Measurements from ENCODE around the gene MYL12B. TPM values are rescaled to one million over a fixed set of nuclear protein-coding genes. Genes with fewer than 3 reads are reported as not detected.

The MYL12B gene
- total RNA-seq, 4 donors from 2014 or later = 78.2 to 558 (median 337) TPM

GRCh38 chr18:3223356-3223755, 38.6 kb upstream of the MYL12B start:
- TF ChIP-seq POLR2AphosphoS5 (IDR thresholded peaks at IDR 0.05) (no peak), EP300 (IDR thresholded peaks at IDR 0.05; ENCODE audit: low read depth) (no peak), POLR2A (IDR thresholded peaks at IDR 0.05) (no peak), CTCF (IDR thresholded peaks at IDR 0.05) (no peak)
- Histone ChIP-seq H3K27ac (no peak overlapping the region), H3K27me3 (no peaks in the 10 kb centered on the region), H3K4me3 (no peak overlapping the region), H3K4me1 (peaks cover 0 to 17% (median 6%) of the 10 kb centered on the region in 4 donors), H3K36me3 (no peaks in the 10 kb centered on the region), H3K9me3 (no peaks in the 10 kb centered on the region)
- intact Hi-C loops (cut with DNase I; ENCODE audit: low total_unique reads) = no loop called here
- in situ Hi-C loops (cut with MboI; ENCODE audit: low pct_ligation_motif_present in 1 of 4, low pct_unique_long_range_greater_than_20kb in 1 of 4, low sequenced_read_pairs in 3 of 4) = no loop called here
- no peak for DNase-seq
- WGBS, 2 donors (ENCODE audit: low coverage in 1 of 2) = 42 to 53% methylated on average over 1 of the region's 1 CpG

GRCh38 chr18:3224223-3224622, 37.7 kb upstream of the MYL12B start:
- no peaks in the 10 kb centered on the region for H3K27me3 ChIP-seq
- H3K9me3 ChIP-seq = no peaks in the 10 kb centered on the region
- TF ChIP-seq EP300 (IDR thresholded peaks at IDR 0.05; ENCODE audit: low read depth) (no peak), CTCF (IDR thresholded peaks at IDR 0.05) (no peak), POLR2A (IDR thresholded peaks at IDR 0.05) (no peak), POLR2AphosphoS5 (IDR thresholded peaks at IDR 0.05) (no peak)
- intact Hi-C loops (cut with DNase I; ENCODE audit: low total_unique reads) = no loop called here
- no peak for DNase-seq
- peaks cover 0 to 8% (median 0%) of the 10 kb centered on the region in 4 donors for H3K4me1 ChIP-seq
- in situ Hi-C loops (cut with MboI; ENCODE audit: low pct_ligation_motif_present in 1 of 4, low pct_unique_long_range_greater_than_20kb in 1 of 4, low sequenced_read_pairs in 3 of 4) = no loop called here
- no peak overlapping the region for H3K4me3 ChIP-seq
- no peak overlapping the region for H3K27ac ChIP-seq
- WGBS, 2 donors (ENCODE audit: low coverage in 1 of 2) = 89% methylated on average over 3 of the region's 3 CpGs; no CpG with 5 or more reads in 1 of the 2 donors
- no peaks in the 10 kb centered on the region for H3K36me3 ChIP-seq

GRCh38 chr18:3225588-3225987, 36.3 kb upstream of the MYL12B start:
- in situ Hi-C loops (cut with MboI; ENCODE audit: low pct_ligation_motif_present in 1 of 4, low pct_unique_long_range_greater_than_20kb in 1 of 4, low sequenced_read_pairs in 3 of 4) = loop anchor here in 3 of 4 donors (25.0 kb wide), 3 partner anchors 88 to 463 kb away; no protein-coding TSS in a partner anchor
- H3K27me3 ChIP-seq = no peaks in the 10 kb centered on the region
- no peaks in the 10 kb centered on the region for H3K9me3 ChIP-seq
- DNase-seq = no peak
- intact Hi-C loops (cut with DNase I; ENCODE audit: low total_unique reads) = no loop called here
- WGBS, 2 donors (ENCODE audit: low coverage in 1 of 2) = 70 to 100% methylated on average over 1 to 3 of the region's 3 CpGs
- peaks cover 0 to 6% (median 0%) of the 10 kb centered on the region in 4 donors for H3K4me1 ChIP-seq
- TF ChIP-seq CTCF (IDR thresholded peaks at IDR 0.05) = no peak
- TF ChIP-seq POLR2A (IDR thresholded peaks at IDR 0.05) = no peak
- no peak for TF ChIP-seq EP300 (IDR thresholded peaks at IDR 0.05; ENCODE audit: low read depth)
- H3K27ac ChIP-seq = no peak overlapping the region
- no peak overlapping the region for H3K4me3 ChIP-seq
- H3K36me3 ChIP-seq = no peaks in the 10 kb centered on the region

- H3K36me3 ChIP-seq = no peaks in the 10 kb centered on the region
- H3K9me3 ChIP-seq = no peaks in the 10 kb centered on the region
- no peak for DNase-seq
- H3K27me3 ChIP-seq = no peaks in the 10 kb centered on the region
- WGBS, 2 donors (ENCODE audit: low coverage in 1 of 2) = 96 to 100% methylated on average over 4 to 6 of the region's 6 CpGs
- no peak overlapping the region for H3K4me3 ChIP-seq
- no peak for TF ChIP-seq POLR2A (IDR thresholded peaks at IDR 0.05)
- TF ChIP-seq CTCF (IDR thresholded peaks at IDR 0.05) = no peak
- TF ChIP-seq EP300 (IDR thresholded peaks at IDR 0.05; ENCODE audit: low read depth) = no peak
- TF ChIP-seq POLR2AphosphoS5 (IDR thresholded peaks at IDR 0.05) = no peak
- H3K4me1 ChIP-seq = peaks cover 0 to 6% (median 0%) of the 10 kb centered on the region in 4 donors
- H3K27ac ChIP-seq = no peak overlapping the region
- in situ Hi-C loops (cut with MboI; ENCODE audit: low pct_ligation_motif_present in 1 of 4, low pct_unique_long_range_greater_than_20kb in 1 of 4, low sequenced_read_pairs in 3 of 4) (loop anchor here in 3 of 4 donors (25.0 kb wide), 3 partner anchors 89 to 464 kb away; no protein-coding TSS in a partner anchor), intact Hi-C loops (cut with DNase I; ENCODE audit: low total_unique reads) (no loop called here)
Measured at GRCh38 chr18:3226048-3226447, 35.9 kb upstream of the MYL12B start.

All from transverse colon (tissue), 4 donors.